ENCODE data around the gene DHRS3.

DNA sequence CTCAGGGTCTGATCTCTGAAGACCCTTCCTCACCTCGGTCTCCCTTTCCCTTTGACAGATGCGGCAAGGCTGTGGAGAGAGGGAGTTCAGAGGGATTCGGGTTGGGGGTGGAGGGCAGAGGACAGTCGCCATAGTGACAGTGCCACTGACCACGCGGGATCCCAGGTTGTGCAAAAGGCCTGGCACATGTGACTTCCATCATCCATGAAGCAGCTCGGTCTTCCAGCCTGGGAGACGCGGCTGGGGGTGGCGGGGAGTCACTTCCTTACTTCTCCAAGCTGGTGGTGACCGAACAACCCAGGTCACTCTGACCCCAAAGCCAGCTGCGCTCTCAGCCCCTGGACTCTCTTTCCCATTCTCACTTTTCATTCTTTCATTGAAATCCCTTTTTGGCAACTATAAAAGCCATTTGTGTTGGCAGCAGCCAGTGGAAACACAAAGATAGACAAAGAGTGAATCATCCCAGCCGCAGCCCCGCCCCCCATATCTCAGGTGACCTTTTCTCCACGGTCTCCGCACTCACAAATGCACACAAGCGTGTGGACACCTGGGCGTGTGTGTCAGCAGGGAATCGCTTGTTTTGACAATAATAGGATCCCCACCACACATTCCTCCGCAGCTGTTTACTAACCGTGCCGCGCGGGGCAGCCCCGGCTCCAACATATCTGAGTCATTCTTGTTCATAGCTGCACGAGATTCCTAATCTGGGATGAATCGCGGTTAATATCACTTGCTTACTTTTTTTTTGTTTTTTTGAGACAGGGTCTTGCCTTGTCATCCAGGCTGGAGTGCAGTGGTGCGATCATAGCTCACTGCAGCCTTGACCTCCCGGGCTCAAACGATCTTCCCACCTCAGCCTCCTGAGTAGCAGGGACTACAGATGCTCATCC lies 68.3 kb downstream of the DHRS3 start:
- TF ChIP-seq POLR2A (IDR thresholded peaks at IDR 0.05; ENCODE audit: low read depth, low read length) (no peak), EZH2 (IDR thresholded peaks at IDR 0.05; ENCODE audit: borderline replicate concordance, low read depth, low read length, severe bottlenecking) (no peak), POLR2AphosphoS5 (IDR thresholded peaks at IDR 0.05; ENCODE audit: insufficient read depth, low read depth, low read length) (peak; percentile 67), CTCF (IDR thresholded peaks at IDR 0.05; ENCODE audit: extremely low read depth in 1 of 2, insufficient read depth in 1 of 2, low read depth in 1 of 2, low read length in 2 of 2) (no peak), FOS (IDR thresholded peaks at IDR 0.05; ENCODE audit: borderline replicate concordance, insufficient read depth, low read length) (peak; percentile 95), JUN (IDR thresholded peaks at IDR 0.05; ENCODE audit: borderline replicate concordance, insufficient read depth, insufficient read length, low read depth) (peak; percentile 21), MYC (IDR thresholded peaks at IDR 0.05; ENCODE audit: low read depth, low read length) (no peak)
- TF ChIP-seq, protein P1, sequence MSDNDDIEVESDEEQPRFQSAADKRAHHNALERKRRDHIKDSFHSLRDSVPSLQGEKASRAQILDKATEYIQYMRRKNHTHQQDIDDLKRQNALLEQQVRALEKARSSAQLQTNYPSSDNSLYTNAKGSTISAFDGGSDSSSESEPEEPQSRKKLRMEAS (IDR thresholded peaks at IDR 0.05; ENCODE audit: insufficient read depth, insufficient read length) = no peak
